ENCODE data around the gene TBL1Y. TPM values are rescaled to one million over a fixed set of nuclear protein-coding genes. Genes with fewer than 3 reads are reported as not detected.

Gene TBL1Y
- total RNA-seq, 1 donor from 2014 or later: not detected

GRCh38 chrY:6995987-6996386 lies 85.5 kb downstream of the TBL1Y start:
- DNase-seq (ENCODE audit: low spot score in 2 of 2): no peak
- H3K27me3 ChIP-seq: no peaks in the 10 kb centered on the region
- H3K4me1 ChIP-seq: no peaks in the 10 kb centered on the region
- H3K4me3 ChIP-seq: no peak overlapping the region
- H3K27ac ChIP-seq: no peak overlapping the region
- intact Hi-C loops (cut with DNase I): no loop called here
- no peaks in the 10 kb centered on the region for H3K9me3 ChIP-seq
- H3K36me3 ChIP-seq: no peaks in the 10 kb centered on the region
- TF ChIP-seq, protein P1, sequence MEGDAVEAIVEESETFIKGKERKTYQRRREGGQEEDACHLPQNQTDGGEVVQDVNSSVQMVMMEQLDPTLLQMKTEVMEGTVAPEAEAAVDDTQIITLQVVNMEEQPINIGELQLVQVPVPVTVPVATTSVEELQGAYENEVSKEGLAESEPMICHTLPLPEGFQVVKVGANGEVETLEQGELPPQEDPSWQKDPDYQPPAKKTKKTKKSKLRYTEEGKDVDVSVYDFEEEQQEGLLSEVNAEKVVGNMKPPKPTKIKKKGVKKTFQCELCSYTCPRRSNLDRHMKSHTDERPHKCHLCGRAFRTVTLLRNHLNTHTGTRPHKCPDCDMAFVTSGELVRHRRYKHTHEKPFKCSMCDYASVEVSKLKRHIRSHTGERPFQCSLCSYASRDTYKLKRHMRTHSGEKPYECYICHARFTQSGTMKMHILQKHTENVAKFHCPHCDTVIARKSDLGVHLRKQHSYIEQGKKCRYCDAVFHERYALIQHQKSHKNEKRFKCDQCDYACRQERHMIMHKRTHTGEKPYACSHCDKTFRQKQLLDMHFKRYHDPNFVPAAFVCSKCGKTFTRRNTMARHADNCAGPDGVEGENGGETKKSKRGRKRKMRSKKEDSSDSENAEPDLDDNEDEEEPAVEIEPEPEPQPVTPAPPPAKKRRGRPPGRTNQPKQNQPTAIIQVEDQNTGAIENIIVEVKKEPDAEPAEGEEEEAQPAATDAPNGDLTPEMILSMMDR (IDR thresholded peaks at IDR 0.05): no peak

DNA sequence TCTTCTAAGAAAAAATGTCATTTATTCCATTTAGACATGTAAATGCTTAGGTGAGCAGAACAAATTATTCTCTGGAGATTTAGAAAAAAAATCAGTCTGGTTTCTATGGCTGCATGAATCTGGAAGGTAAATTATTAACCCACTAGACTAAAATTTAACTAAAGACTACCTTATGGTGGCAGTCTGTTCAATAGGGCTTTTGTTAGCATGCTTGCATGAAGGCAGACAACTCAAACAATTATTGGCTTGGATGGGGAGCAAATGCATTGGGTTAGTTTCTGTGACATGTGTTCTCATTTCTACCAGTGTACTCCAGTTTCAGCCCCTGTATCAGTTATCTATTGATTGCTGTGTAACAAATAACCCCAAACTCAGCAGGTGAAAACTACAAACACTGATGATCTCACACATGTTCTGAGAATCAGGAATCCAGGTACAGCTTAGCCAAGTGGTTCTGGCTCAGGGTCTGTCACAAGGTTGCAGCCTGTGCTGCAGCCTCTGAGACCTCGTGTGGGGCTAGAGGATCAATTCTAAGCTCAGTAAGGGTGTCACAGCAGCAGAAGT lies 87.1 kb downstream of the TBL1Y start:
- intact Hi-C loops (cut with DNase I): no loop called here
- TF ChIP-seq, protein P1 (IDR thresholded peaks at IDR 0.05): no peak
- Histone ChIP-seq H3K4me1 (no peaks in the 10 kb centered on the region), H3K9me3 (no peaks in the 10 kb centered on the region), H3K36me3 (no peaks in the 10 kb centered on the region), H3K27ac (no peak overlapping the region), H3K27me3 (no peaks in the 10 kb centered on the region), H3K4me3 (no peak overlapping the region)
- DNase-seq (ENCODE audit: low spot score in 2 of 2): no peak

DNA sequence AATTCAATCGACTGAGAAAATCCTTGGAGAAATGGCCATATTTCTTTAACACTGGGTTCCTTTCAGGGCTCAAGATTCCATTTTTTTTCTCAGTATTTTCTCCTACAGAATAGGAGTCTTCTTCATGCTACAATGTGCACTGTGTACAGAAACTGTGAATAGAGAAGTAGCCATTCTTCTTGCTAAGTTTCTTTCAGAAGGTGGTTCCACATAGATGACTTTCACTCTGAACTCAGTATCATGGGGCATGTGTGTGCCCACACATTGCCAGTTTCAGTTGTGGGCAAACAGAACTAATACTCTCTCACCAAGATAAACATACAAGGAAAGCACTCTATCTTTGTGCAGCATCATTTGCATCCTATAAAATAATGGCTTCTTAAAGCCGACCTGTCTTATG lies 89.4 kb downstream of the TBL1Y start:
- intact Hi-C loops (cut with DNase I): no loop called here
- TF ChIP-seq, protein P1 (IDR thresholded peaks at IDR 0.05): no peak
- no peak for DNase-seq (ENCODE audit: low spot score in 2 of 2)
- Histone ChIP-seq H3K36me3 (no peaks in the 10 kb centered on the region), H3K27ac (no peak overlapping the region), H3K4me1 (no peaks in the 10 kb centered on the region), H3K4me3 (no peak overlapping the region), H3K27me3 (no peaks in the 10 kb centered on the region), H3K9me3 (no peaks in the 10 kb centered on the region)

DNA sequence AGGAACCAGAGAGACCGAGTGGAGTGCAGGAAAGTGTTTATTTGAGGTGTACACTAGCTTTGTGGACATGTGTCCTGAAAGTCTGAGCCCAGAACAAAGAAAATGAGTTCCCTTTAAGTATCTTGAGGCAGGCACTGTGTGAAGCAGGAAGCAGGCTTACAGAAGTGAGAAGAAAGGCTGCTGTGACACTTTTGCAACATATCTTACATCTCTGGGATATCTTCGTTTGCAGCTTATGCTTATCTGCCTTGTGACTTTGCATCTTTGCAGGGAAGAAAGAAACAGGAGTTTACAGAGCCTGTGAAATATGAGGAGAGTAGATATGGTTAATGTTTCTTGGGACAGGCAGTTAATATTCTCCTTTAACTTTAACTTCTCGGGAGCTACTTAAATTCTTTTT lies 92.1 kb downstream of the TBL1Y start:
- no peak overlapping the region for H3K4me3 ChIP-seq
- H3K36me3 ChIP-seq: no peaks in the 10 kb centered on the region
- H3K4me1 ChIP-seq: no peaks in the 10 kb centered on the region
- no peaks in the 10 kb centered on the region for H3K27me3 ChIP-seq
- no peak for DNase-seq (ENCODE audit: low spot score in 2 of 2)
- intact Hi-C loops (cut with DNase I): no loop called here
- TF ChIP-seq, protein P1 (IDR thresholded peaks at IDR 0.05): no peak
- no peak overlapping the region for H3K27ac ChIP-seq
- no peaks in the 10 kb centered on the region for H3K9me3 ChIP-seq

- no peaks in the 10 kb centered on the region for H3K27me3 ChIP-seq
- H3K36me3 ChIP-seq: no peaks in the 10 kb centered on the region
- DNase-seq (ENCODE audit: low spot score in 2 of 2): no peak
- no peaks in the 10 kb centered on the region for H3K9me3 ChIP-seq
- TF ChIP-seq, protein P1 (IDR thresholded peaks at IDR 0.05): no peak
- H3K27ac ChIP-seq: no peak overlapping the region
- no peaks in the 10 kb centered on the region for H3K4me1 ChIP-seq
- intact Hi-C loops (cut with DNase I): no loop called here
- no peak overlapping the region for H3K4me3 ChIP-seq
These were observed 97.4 kb downstream of the TBL1Y start for GRCh38 chrY:7007911-7008310.
